Measurements from ENCODE around the gene RFX2.
A peak's percentile ranks its signal among the peaks of the same experiment; 100 is the strongest.

The RFX2 gene

GRCh38 chr19:6092329-6093286 is 17.7 kb downstream of the RFX2 start:
- H3K4me3 ChIP-seq (ENCODE audit: low read depth, low read length): peak overlapping the region; percentile 26
- TF ChIP-seq, protein P1, sequence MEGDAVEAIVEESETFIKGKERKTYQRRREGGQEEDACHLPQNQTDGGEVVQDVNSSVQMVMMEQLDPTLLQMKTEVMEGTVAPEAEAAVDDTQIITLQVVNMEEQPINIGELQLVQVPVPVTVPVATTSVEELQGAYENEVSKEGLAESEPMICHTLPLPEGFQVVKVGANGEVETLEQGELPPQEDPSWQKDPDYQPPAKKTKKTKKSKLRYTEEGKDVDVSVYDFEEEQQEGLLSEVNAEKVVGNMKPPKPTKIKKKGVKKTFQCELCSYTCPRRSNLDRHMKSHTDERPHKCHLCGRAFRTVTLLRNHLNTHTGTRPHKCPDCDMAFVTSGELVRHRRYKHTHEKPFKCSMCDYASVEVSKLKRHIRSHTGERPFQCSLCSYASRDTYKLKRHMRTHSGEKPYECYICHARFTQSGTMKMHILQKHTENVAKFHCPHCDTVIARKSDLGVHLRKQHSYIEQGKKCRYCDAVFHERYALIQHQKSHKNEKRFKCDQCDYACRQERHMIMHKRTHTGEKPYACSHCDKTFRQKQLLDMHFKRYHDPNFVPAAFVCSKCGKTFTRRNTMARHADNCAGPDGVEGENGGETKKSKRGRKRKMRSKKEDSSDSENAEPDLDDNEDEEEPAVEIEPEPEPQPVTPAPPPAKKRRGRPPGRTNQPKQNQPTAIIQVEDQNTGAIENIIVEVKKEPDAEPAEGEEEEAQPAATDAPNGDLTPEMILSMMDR (IDR thresholded peaks at IDR 0.05; ENCODE audit: low read depth, low read length, missing control alignments): no peak
- in situ Hi-C loops (cut with HindIII; ENCODE audit: low sequenced_read_pairs): no loop called here
- DNase-seq (ENCODE audit: low read depth): no peak

- TF ChIP-seq, protein P1 (IDR thresholded peaks at IDR 0.05; ENCODE audit: low read depth, low read length, missing control alignments): no peak
- H3K4me3 ChIP-seq (ENCODE audit: low read depth, low read length): peak overlapping the region; percentile 26
- no peak for DNase-seq (ENCODE audit: low read depth)
- in situ Hi-C loops (cut with HindIII; ENCODE audit: low sequenced_read_pairs): no loop called here
Observed at GRCh38 chr19:6091771-6092291, 18.5 kb downstream of the RFX2 start.

- H3K4me3 ChIP-seq (ENCODE audit: low read depth, low read length): no peak overlapping the region
- TF ChIP-seq, protein P1 (IDR thresholded peaks at IDR 0.05; ENCODE audit: low read depth, low read length, missing control alignments): no peak
- no peak for DNase-seq (ENCODE audit: low read depth)
- in situ Hi-C loops (cut with HindIII; ENCODE audit: low sequenced_read_pairs): no loop called here
Observed at GRCh38 chr19:6090634-6091033, 19.7 kb downstream of the RFX2 start.

GRCh38 chr19:6088602-6089049 is 21.7 kb downstream of the RFX2 start:
- in situ Hi-C loops (cut with HindIII; ENCODE audit: low sequenced_read_pairs): no loop called here
- DNase-seq (ENCODE audit: low read depth): no peak
- no peak overlapping the region for H3K4me3 ChIP-seq (ENCODE audit: low read depth, low read length)
- TF ChIP-seq, protein P1 (IDR thresholded peaks at IDR 0.05; ENCODE audit: low read depth, low read length, missing control alignments): no peak

DNA sequence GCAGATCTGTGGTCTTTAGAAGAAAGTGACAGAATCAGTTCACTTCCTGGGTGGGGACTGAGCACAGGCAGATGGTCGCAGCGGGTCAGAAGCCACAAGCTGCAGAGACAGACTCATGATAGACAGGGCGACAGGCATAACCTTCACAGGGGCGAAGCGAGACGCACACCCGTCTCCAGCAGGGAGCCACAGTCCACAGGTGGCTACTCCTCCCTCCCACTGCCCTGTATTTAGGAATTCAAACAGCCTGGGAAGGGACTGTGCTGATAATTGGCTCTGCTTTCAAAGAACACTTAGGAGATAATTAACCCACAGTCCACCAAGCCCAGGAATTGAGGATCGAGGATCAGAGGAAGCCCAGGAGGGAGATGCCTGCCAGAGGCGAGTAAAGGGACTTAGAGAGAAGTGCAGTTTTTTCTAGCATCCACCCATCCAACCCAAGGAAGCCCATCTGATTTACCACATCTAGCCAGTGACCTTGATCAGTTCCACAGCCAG is 23.2 kb downstream of the RFX2 start:
- TF ChIP-seq, protein P1 (IDR thresholded peaks at IDR 0.05; ENCODE audit: low read depth, low read length, missing control alignments): no peak
- in situ Hi-C loops (cut with HindIII; ENCODE audit: low sequenced_read_pairs): no loop called here
- H3K4me3 ChIP-seq (ENCODE audit: low read depth, low read length): no peak overlapping the region
- no peak for DNase-seq (ENCODE audit: low read depth)

GRCh38 chr19:6086068-6086788 is 24.1 kb downstream of the RFX2 start:
- in situ Hi-C loops (cut with HindIII; ENCODE audit: low sequenced_read_pairs): no loop called here
- TF ChIP-seq, protein P1 (IDR thresholded peaks at IDR 0.05; ENCODE audit: low read depth, low read length, missing control alignments): no peak
- H3K4me3 ChIP-seq (ENCODE audit: low read depth, low read length): no peak overlapping the region
- DNase-seq (ENCODE audit: low read depth): no peak
